HFFc6 (cell line): ENCODE data around the gene KCNF1. TPM values are rescaled to one million over a fixed set of nuclear protein-coding genes. Genes with fewer than 3 reads are reported as not detected.

ENCODE experiments used
- DNase-seq: peaks from one replicate; pipeline ENCODE4 v3.0.0-alpha.2; 2018
- H3K27ac Mint-ChIP-seq: 2 replicates; pipeline ENCODE4 v1.8.0; 2020; ENCODE audit warnings: mild to moderate bottlenecking, mixed read lengths
- H3K27me3 Mint-ChIP-seq: 2 replicates; pipeline ENCODE4 v1.8.0; 2021; ENCODE audit warnings: mild to moderate bottlenecking, moderate library complexity, mixed read lengths; ENCODE audit not compliant: insufficient read depth
- H3K36me3 Mint-ChIP-seq: 2 replicates; pipeline ENCODE4 v1.8.0; 2021; ENCODE audit warnings: low read depth, mixed read lengths
- H3K4me1 Mint-ChIP-seq: 2 replicates; pipeline ENCODE4 v1.8.0; 2020; ENCODE audit warnings: low read depth, mixed read lengths
- H3K4me3 Mint-ChIP-seq: 2 replicates; pipeline ENCODE4 v1.8.0; 2020; ENCODE audit warnings: mild to moderate bottlenecking, moderate library complexity, mixed read lengths
- H3K9me3 Mint-ChIP-seq: 2 replicates; pipeline ENCODE4 v1.8.0; 2020; ENCODE audit warnings: mild to moderate bottlenecking, mixed read lengths
- total RNA-seq, 6 experiments: library from RNA; stranded (reverse); fragmentation: NEBNext Ultra II Directional; extraction: Animal tissue kit (Norgen Biotek cat#: 25700); gene quantifications; 2 replicates in 1 of 6; 3 replicates in 5 of 6; pipeline ENCODE4 v1.2.3, GENCODE V29; 2021
- TF ChIP-seq, protein P1 (sequence below): fragments of 200-600 bp; sonication (generic); IDR thresholded peaks from 2 replicates; pipeline ENCODE4 v1.5.0; 2021; ENCODE audit warnings: antibody characterized with exemption, mild to moderate bottlenecking

Gene KCNF1
- total RNA-seq, 6 experiments from 2014 or later, result 0.14 to 0.26 (median 0.18) TPM; not detected in 3

DNA sequence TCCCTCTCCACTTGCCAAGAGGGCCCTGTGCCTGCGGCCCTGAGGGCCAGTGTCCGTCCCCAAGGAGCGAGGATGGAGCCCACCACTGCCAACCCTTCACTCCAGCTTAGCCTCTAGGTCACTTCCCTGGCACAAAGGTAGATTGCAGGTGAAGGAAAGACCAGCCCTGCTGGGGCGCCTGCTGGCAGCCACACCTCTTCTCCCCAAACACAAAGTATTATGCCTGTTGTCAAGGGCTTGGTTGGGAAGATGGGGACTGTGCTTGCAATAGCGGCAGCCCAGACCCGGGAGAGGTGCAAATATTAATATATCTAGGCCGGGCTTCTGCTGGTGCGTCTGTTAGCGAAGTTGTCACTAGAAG is 7.7 kb downstream of the KCNF1 start:
- H3K4me3 Mint-ChIP-seq, result no peak overlapping the region
- H3K27me3 Mint-ChIP-seq, result peaks cover 16% of the 10 kb centered on the region
- no peaks in the 10 kb centered on the region for H3K36me3 Mint-ChIP-seq
- DNase-seq, result no peak
- TF ChIP-seq, protein P1, sequence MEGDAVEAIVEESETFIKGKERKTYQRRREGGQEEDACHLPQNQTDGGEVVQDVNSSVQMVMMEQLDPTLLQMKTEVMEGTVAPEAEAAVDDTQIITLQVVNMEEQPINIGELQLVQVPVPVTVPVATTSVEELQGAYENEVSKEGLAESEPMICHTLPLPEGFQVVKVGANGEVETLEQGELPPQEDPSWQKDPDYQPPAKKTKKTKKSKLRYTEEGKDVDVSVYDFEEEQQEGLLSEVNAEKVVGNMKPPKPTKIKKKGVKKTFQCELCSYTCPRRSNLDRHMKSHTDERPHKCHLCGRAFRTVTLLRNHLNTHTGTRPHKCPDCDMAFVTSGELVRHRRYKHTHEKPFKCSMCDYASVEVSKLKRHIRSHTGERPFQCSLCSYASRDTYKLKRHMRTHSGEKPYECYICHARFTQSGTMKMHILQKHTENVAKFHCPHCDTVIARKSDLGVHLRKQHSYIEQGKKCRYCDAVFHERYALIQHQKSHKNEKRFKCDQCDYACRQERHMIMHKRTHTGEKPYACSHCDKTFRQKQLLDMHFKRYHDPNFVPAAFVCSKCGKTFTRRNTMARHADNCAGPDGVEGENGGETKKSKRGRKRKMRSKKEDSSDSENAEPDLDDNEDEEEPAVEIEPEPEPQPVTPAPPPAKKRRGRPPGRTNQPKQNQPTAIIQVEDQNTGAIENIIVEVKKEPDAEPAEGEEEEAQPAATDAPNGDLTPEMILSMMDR, result no peak
- H3K27ac Mint-ChIP-seq, result no peak overlapping the region
- peaks cover 9% of the 10 kb centered on the region for H3K4me1 Mint-ChIP-seq
- H3K9me3 Mint-ChIP-seq, result no peaks in the 10 kb centered on the region

DNA sequence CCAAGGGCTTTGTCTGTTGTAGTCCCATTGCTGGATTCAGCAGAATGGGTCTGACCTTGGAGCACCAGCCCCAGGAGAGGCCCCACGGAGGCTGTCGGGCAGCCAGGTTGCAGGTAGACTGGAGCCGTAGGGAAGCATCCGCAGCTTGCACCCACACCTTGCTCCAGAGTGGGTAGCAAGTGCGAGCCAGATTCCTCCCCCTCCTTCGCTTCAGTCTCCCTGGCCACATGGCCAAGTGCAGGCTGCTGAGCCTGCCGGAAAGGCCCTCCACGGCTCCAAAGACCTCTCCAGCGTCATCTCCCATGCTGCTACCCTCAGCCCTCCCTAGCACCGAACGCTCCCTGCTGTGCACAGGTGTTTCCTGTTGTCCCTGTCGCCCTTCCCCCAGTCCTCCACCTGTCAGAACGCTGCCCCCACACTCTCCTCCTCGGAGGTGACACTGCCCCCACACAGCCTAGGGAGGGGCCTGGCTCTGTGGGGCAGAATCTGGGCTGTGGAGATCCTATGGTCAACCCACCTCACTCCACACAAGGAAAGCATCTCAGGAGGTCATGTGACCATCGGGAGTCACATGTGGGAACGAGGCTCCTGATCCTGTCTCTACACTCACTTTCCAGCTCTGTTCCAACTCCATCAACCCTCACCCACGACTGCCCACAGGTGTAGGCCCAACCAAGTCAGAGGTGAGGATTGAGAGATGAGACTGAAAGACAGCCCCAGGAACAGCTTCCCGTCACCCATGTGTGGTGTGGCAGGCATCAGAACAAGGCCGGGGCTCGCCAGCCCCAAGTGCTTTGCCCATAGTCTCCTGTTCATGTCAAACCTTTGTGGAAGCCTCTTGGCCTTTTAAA is 8.3 kb downstream of the KCNF1 start:
- no peaks in the 10 kb centered on the region for H3K36me3 Mint-ChIP-seq
- no peaks in the 10 kb centered on the region for H3K9me3 Mint-ChIP-seq
- H3K27me3 Mint-ChIP-seq, result peaks cover 20% of the 10 kb centered on the region
- H3K4me1 Mint-ChIP-seq, result peaks cover 8% of the 10 kb centered on the region
- DNase-seq, result no peak
- TF ChIP-seq, protein P1, result no peak
- H3K27ac Mint-ChIP-seq, result no peak overlapping the region
- H3K4me3 Mint-ChIP-seq, result no peak overlapping the region

DNA sequence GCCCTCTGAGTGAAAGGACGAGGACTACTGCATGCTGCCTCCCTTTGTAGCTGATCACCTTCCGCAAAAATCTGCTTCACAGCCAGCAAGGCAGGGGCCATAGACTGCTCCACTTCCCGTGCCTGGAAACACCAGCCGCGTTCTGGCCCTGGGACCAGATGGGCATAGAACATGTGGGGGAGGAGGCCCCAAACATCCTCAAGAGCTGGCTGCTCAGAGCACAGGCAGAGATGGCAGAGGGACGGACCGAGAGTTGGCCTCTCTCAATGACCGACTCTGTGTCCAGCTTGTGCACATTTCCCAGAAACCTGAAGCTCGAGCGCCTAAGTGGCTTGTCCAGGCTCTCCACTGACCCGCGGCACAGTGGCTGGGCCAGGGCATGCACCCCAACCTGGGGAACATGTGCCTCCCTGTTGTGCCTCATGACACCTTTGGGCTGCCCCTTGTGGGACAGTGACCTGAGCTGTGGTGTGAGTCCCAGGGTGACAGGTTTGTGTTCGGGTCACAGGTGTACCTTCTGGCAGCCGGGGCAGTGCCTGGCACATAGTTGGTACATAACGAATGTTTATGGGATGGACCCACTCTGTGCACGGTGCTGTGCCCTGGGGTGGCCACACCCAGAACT is 9.1 kb downstream of the KCNF1 start:
- no peak overlapping the region for H3K4me3 Mint-ChIP-seq
- H3K36me3 Mint-ChIP-seq, result no peaks in the 10 kb centered on the region
- H3K4me1 Mint-ChIP-seq, result peaks cover 8% of the 10 kb centered on the region
- H3K9me3 Mint-ChIP-seq, result no peaks in the 10 kb centered on the region
- TF ChIP-seq, protein P1, result no peak
- peaks cover 20% of the 10 kb centered on the region for H3K27me3 Mint-ChIP-seq
- H3K27ac Mint-ChIP-seq, result no peak overlapping the region
- DNase-seq, result no peak

DNA sequence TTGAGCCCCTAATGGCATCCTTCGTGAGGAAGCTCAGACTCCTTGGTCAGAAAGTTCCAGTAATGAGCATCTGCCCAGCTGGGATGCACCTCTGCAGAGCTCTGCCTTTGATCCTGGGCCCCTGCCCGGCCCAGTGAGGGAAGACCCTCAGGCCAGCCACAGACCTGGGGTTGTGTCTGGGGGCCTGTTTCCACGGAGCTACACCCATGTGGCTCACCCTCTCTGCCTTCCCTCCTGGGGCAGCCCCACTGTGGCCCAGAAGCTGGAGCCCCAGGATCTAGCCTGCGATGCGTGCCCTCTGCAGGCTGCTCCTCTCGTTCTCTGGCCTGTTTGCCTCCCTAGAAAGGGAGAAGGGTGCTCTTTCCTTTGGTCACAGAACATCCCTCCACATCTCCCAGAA is 9.8 kb downstream of the KCNF1 start:
- H3K27ac Mint-ChIP-seq, result no peak overlapping the region
- peaks cover 24% of the 10 kb centered on the region for H3K27me3 Mint-ChIP-seq
- TF ChIP-seq, protein P1, result no peak

DNA sequence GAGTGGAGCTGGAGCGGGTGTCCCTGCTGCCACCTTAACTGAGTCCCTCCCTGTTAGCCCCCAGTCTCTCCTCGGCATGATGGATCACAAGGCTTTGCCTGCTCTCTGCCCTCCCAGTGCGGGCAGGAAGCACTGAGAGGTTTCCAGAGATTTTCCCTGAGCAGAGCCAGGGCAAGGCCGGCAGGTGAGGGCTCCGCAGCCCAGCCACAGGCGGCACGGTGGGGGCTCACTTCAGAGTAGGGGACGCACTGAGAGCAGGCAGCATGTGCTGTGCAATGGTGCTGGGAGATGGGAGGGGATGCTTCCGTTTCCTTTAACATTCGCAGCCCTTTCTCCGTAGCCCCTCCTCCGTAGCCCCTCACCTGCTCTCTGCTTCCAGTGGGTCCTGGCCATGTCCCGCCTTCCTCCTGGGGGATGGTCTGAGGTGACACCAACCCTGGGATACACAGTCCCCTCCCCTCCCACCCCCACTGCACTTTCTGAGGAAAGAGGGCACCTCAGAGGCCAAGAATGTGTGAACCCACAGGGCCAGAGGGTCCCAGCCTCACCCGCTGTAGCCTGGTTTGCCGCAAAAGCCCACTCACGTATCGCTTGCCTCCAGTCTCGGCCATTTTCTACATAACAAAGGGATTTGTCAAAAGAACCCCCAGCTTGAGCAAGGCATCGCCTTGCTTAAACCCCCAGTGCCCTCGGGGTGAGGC is 10.7 kb downstream of the KCNF1 start:
- Mint-ChIP-seq H3K9me3 (no peaks in the 10 kb centered on the region), H3K4me1 (peaks cover 13% of the 10 kb centered on the region), H3K27ac (no peak overlapping the region), H3K4me3 (no peak overlapping the region), H3K27me3 (peaks cover 26% of the 10 kb centered on the region), H3K36me3 (no peaks in the 10 kb centered on the region)
- TF ChIP-seq, protein P1, result no peak
- no peak for DNase-seq

More for the DNA sequence above, 9.8 kb downstream of the KCNF1 start:
- Mint-ChIP-seq H3K9me3 (no peaks in the 10 kb centered on the region), H3K4me1 (peaks cover 13% of the 10 kb centered on the region), H3K4me3 (no peak overlapping the region), H3K36me3 (no peaks in the 10 kb centered on the region)
- DNase-seq, result no peak
